HL-60 (cell line): ENCODE results near the gene COL9A1.

Experiments used
- CTCF ChIP-seq: IDR thresholded peaks from one replicate; pipeline ENCODE4 v1.5.1; 2011; ENCODE audit warnings: low read length, control low read depth, inconsistent platforms; ENCODE audit not compliant: insufficient read depth
- GABPA ChIP-seq: IDR thresholded peaks from 2 replicates; pipeline ENCODE4 v1.6.1; 2012; ENCODE audit warnings: low read depth
- REST ChIP-seq: IDR thresholded peaks from 2 replicates; pipeline ENCODE4 v1.6.1; 2012; ENCODE audit warnings: low read depth; ENCODE audit not compliant: insufficient replicate concordance

- no peak for TF ChIP-seq CTCF
- TF ChIP-seq REST: no peak
- no peak for TF ChIP-seq GABPA
These were observed 10.7 kb downstream of the COL9A1 start for GRCh38 chr6:70292193-70292592.
